GM19023 (cell line): ENCODE data around the gene RPUSD1.
"Not testable (repeated sequence)": the region's sequence is repeated elsewhere in the genome, so short reads cannot be mapped to it uniquely, and the experiment has no call there.

ENCODE experiments used
- ATAC-seq: cut with Tn5 transposase; IDR thresholded peaks from one replicate; pipeline ENCODE4 v1.9.1; 2021; ENCODE audit warnings: mild to moderate bottlenecking, moderate library complexity; ENCODE audit not compliant: unreplicated experiment

RPUSD1 gene

DNA sequence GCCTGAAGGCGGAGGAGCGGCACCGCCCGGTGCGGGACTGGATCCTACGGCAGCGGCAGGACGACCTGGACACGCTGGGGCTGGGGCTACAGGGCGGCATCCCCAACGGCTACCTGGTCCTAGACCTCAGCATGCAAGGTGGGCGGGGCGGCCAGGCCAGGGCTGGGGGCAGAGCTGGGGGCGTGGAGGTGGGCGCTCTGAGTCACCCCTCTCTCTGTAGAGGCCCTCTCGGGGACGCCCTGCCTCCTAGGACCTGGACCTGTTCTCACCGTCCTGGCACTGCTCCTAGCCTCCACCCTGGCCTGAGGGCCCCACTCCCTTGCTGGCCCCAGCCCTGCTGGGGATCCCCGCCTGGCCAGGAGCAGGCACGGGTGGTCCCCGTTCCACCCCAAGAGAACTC is 19.8 kb downstream of the RPUSD1 start:
- ATAC-seq: no peak

- no peak for ATAC-seq
Measured at GRCh38 chr16:767743-768235, 20.4 kb downstream of the RPUSD1 start.

DNA sequence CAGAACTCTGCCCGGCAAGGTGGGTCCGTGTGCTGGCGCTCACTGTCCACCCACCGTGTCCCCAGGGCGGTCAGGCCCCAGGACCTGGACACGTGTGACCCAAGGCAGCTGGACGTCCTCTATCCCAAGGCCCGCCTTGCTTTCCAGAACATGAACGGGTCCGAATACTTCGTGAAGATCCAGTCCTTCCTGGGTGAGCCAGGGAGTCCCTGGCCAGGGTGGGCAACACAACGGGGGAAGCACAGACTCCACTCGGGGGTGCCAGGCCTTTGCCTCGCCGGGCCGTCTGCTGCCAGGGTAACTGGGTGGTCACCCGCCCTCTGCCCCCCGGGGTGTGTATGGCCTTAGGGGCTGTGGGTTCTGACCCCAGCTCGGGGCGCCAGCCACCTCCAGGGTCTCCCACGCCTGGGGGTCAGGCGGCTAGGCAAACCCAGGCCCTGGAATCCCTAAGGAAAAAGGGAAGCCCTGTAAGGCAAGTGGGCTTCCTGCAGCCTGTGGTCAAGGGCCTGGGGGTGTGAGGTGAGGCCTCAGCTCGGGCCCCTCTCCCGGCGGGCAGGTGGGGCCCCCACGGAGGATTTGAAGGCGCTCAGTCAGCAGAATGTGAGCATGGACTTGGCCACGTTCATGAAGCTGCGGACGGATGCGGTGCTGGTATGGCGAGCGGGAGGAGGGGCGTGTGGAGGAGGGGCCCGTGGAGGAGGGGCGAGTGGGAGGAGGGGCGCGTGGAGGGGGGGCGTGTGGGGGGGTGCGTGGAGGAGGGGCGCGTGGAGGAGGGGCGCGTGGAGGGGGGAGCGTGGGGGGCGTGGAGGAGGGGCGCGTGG is 21.2 kb downstream of the RPUSD1 start:
- no peak for ATAC-seq

DNA sequence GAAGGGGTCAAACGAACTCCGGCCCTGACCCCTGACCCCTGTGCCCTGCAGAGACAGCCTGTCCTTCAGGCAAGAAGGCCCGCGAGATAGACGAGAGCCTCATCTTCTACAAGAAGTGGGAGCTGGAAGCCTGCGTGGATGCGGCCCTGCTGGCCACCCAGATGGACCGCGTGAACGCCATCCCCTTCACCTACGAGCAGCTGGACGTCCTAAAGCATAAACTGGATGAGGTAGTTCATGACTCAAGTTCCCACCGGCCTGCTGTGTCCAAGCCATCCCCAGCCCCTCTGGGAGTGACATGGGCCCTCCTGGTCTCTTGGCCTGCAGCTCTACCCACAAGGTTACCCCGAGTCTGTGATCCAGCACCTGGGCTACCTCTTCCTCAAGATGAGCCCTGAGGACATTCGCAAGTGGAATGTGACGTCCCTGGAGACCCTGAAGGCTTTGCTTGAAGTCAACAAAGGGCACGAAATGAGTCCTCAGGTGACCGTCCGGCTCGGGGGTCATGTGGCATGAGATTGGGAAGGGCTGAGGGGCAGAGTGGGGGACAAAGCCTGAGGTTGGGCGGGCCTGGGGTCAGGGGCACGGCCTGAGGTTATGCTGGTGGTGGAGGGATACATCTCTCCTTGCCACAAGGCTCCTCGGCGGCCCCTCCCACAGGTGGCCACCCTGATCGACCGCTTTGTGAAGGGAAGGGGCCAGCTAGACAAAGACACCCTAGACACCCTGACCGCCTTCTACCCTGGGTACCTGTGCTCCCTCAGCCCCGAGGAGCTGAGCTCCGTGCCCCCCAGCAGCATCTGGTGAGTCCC is 22.0 kb downstream of the RPUSD1 start:
- no peak for ATAC-seq

- ATAC-seq: no peak
Measured at GRCh38 chr16:765488-765865, 22.7 kb downstream of the RPUSD1 start.

GRCh38 chr16:764848-765487 is 23.2 kb downstream of the RPUSD1 start:
- ATAC-seq: no peak

DNA sequence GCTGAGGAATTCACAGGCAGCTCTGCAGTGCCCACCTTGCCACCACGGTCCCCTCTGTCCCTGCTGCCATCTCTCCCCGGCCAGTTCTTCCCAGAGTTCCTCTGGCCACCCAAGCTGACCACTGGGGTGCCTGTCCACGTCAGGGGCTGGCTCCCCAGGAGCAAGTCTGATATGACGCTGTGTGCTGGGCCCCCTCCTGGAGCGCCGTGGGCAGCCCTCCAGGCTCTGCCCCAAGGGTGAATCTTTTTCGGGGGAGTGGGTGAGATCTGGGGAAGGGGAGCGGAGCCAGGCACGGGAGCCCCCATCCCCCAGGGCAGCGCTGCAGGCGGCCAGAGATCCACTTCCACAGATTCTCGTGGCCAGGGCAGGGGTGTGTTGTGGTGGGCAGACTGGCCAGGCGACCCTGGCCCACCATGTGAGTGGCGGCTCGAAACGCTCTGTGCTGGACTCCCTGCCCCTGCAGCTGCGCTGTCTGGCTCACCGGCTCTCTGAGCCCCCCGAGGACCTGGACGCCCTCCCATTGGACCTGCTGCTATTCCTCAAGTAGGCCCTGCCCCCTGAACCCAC is 23.9 kb downstream of the RPUSD1 start:
- no peak for ATAC-seq

DNA sequence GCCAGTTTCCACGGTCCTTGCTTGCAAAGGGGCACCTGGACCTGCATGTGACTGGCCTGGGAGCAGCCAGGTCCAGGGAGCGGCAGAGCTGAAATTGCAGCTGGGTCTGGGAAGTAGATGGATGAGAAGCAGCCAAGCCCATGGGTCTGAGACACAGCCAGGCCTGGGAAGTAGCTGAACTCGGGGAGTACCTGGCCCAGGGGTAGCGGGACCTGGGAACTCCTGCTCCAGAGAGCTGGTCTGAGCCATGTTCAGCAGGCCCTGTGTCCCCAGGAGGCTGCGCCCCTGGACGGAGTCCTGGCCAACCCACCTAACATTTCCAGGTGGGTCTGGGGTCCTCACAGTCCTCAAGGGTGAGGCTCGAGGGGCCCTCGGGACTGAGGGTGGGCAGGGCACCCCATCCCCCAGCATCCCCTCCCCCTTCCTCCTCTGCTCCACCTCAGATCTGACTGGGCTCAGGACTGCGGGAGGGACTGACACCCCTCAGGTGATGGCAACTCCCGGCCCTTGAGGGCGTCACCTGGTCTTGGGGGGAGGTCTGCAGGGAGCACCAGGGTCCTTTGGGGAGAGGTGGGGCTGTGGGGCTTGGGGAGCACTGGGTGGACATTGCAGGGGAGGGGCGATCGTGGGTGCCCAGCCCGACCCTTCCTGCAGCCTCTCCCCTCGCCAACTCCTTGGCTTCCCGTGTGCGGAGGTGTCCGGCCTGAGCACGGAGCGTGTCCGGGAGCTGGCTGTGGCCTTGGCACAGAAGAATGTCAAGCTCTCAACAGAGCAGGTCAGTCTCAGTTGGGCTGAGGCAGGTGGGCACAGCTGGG is 24.6 kb downstream of the RPUSD1 start:
- no peak for ATAC-seq

DNA sequence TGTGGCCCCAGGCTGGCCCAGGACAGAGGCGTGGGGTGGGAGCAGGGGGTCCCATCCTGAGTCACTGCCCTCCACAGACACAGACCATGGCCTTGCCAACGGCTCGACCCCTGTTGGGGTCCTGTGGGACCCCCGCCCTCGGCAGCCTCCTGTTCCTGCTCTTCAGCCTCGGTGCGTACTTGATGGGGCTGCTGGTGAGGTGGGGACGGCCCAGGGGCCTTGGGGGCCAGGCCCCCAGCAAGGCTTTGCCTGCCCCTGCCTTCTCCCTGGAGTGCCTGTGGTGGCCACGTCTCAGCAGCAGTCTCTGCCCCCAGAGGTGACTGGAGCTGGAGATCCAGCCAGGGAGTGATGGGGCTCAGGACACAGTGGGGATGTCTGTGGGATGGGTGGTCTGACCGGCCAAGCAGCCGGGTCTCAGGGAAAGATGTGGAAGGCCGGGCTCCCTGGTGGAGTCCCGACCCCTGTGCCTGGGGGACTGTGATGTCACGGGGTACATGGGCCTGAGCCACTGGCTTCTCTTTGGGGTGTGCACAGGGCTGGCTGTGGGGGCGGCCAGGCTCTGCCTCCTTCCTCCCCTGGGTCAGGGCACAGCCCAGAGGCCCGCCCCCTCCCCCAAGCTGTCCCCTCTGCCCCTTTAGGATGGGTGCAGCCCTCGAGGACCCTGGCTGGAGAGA is 25.4 kb downstream of the RPUSD1 start:
- no peak for ATAC-seq

- ATAC-seq: no peak
Measured at GRCh38 chr16:761625-762513, 26.3 kb downstream of the RPUSD1 start.

GRCh38 chr16:760545-761343 is 27.4 kb downstream of the RPUSD1 start, which contains the start of gene MSLN:
Gene MSLN, plus strand, starts transcription at chr16:760734. Its CDS starts 1,947 bp downstream, at chr16:762681.
- ATAC-seq: no peak

DNA sequence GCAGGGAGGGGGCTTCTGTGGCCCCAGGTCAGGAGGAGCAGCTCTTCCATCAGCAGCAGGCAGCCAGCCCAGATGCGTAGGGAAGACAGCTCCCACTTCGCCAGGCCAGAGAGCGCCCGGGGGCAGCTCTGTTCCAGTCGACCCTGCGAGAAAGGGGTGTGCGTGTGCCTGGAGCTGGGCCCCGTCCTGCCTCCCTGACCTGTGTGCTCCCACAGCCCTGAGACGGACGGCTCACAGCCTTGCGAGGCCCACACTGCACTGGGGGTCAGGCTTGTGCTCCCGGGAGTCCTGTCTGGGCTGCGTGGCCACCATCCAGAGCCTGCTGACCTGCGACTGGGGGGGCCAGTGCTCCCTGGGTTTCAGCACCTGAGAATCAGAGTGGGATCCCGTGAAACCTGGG is 28.1 kb downstream of the RPUSD1 start:
- ATAC-seq: no peak

GRCh38 chr16:759110-759910 is 28.9 kb downstream of the RPUSD1 start:
- no peak for ATAC-seq

GRCh38 chr16:756428-756827 is 31.8 kb downstream of the RPUSD1 start:
- no peak for ATAC-seq

DNA sequence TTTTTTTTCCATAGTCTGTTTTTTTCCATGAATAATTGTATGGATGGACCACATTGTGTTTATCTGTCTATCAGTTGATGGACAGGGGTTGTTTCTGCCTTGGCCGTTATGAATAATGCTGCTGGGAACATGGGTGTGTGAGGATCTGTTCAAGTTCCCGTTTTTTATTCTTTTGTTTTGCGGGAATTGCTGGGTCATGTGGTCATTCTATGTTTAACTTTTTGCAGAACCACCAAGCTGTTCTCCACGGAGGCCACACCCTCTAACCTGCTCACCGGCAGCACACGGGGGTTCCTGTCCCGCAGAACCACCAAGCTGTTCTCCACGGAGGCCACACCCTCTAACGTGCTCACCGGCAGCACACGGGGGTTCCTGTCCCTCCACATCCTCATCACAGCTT is 33.5 kb downstream of the RPUSD1 start:
- no peak for ATAC-seq

DNA sequence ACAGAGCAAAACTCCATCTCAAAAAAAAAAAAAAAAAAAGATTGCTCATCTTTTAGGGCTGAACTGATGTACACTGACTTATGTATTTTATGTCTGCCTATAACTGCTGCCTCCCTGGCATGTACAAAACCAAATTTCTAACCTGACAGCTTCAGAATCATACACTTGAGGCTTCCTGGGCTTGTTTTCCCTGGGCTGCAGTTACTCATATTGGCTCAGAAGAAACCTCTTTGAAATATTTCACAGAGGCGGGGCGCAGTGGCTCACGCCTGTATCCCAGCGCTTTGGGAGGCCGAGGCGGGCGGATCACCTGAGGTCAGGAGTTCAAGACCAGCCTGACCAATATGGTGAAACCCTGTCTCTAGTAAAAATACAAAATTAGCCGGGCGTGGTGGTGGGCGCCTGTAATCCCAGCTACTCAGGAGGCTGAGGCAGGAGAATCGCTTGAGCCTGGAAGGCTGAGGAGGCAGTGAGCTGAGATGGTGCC is 34.0 kb downstream of the RPUSD1 start:
- ATAC-seq: not testable (repeated sequence)

GRCh38 chr16:752007-752312 is 36.2 kb downstream of the RPUSD1 start:
- no peak for ATAC-seq
